WTC11 (cell line): ENCODE results near the gene MYH9. TPM values are rescaled to one million over a fixed set of nuclear protein-coding genes. Genes with fewer than 3 reads are reported as not detected.

Source experiments
- ATAC-seq: fragments of 200-7000 bp; cut with Tn5 transposase; 2 replicates; pipeline ENCODE4 v1.10.0; 2021; ENCODE audit warnings: mild to moderate bottlenecking, moderate library complexity
- CTCF ChIA-PET: fragments of 300-600 bp; sonication (Branson Sonifier 250); formaldehyde crosslinking; loops from one replicate; lab custom pipeline; 2021; ENCODE audit warnings: antibody characterized with exemption; lab: Charles Lee
- POLR2A ChIA-PET: fragments of 350-600 bp; sonication (Branson Sonifier 250); formaldehyde crosslinking; loops from one replicate; lab custom pipeline; 2021; ENCODE audit warnings: antibody characterized with exemption; lab: Charles Lee
- DNase-seq: peaks from one replicate; pipeline ENCODE4 v3.0.0; 2021; ENCODE audit warnings: low spot score
- H3K27ac Mint-ChIP-seq: 2 replicates; pipeline ENCODE4 v1.8.0; 2021; ENCODE audit warnings: mixed read lengths
- H3K27me3 Mint-ChIP-seq: 2 replicates; pipeline ENCODE4 v1.8.0; 2021; ENCODE audit warnings: low read depth, mild to moderate bottlenecking, moderate library complexity, mixed read lengths
- H3K36me3 Mint-ChIP-seq: 2 replicates; pipeline ENCODE4 v1.8.0; 2021; ENCODE audit warnings: mixed read lengths
- H3K4me1 Mint-ChIP-seq: 2 replicates; pipeline ENCODE4 v1.8.0; 2022; ENCODE audit warnings: mixed read lengths
- H3K4me3 Mint-ChIP-seq: 2 replicates; pipeline ENCODE4 v1.8.0; 2021; ENCODE audit warnings: mild to moderate bottlenecking, moderate library complexity, mixed read lengths
- H3K9me3 Mint-ChIP-seq: 2 replicates; pipeline ENCODE4 v1.8.0; 2021; ENCODE audit warnings: mixed read lengths
- CBFB ChIP-seq: sonication (generic); formaldehyde crosslinking; IDR thresholded peaks from 2 replicates; pipeline ENCODE4 v1.8.1; 2022; ENCODE audit warnings: mild to moderate bottlenecking, low read depth, missing genetic modification reagents
- EMX1 ChIP-seq: fragments of 250-450 bp; sonication (Bioruptor Pico); IDR thresholded peaks from 2 replicates; pipeline ENCODE4 v1.8.0; 2021; ENCODE audit warnings: mild to moderate bottlenecking
- JUN ChIP-seq: sonication (generic); formaldehyde crosslinking; IDR thresholded peaks from 2 replicates; pipeline ENCODE4 v1.8.0; 2023; ENCODE audit warnings: mild to moderate bottlenecking, missing genetic modification reagents
- NR1H2 ChIP-seq: sonication (generic); formaldehyde crosslinking; IDR thresholded peaks from 2 replicates; pipeline ENCODE4 v1.9.0; 2021; ENCODE audit warnings: mild to moderate bottlenecking, moderate library complexity, missing genetic modification reagents
- OVOL2 ChIP-seq: fragments of 250-450 bp; sonication (Bioruptor Pico); IDR thresholded peaks from 2 replicates; pipeline ENCODE4 v1.9.0; 2021; ENCODE audit warnings: mild to moderate bottlenecking, borderline replicate concordance
- PRRX2 ChIP-seq: fragments of 250-450 bp; sonication (Bioruptor Pico); IDR thresholded peaks from 2 replicates; pipeline ENCODE4 v1.8.0; 2021; ENCODE audit warnings: mild to moderate bottlenecking
- SP1 ChIP-seq: sonication (generic); formaldehyde crosslinking; conservative IDR thresholded peaks from 2 replicates; pipeline ENCODE4 v1.8.1; 2022; ENCODE audit warnings: missing genetic modification reagents
- TP53 ChIP-seq: sonication (generic); formaldehyde crosslinking; IDR thresholded peaks from 2 replicates; pipeline ENCODE4 v1.8.1; 2023; ENCODE audit warnings: mild to moderate bottlenecking, missing genetic modification reagents
- ZNF232 ChIP-seq: sonication (generic); formaldehyde crosslinking; IDR thresholded peaks from 2 replicates; pipeline ENCODE4 v1.8.0; 2022; ENCODE audit warnings: mild to moderate bottlenecking, missing genetic modification reagents
- ZNF263 ChIP-seq: sonication (generic); formaldehyde crosslinking; IDR thresholded peaks from 2 replicates; pipeline ENCODE4 v1.8.1; 2022; ENCODE audit warnings: low read depth, mild to moderate bottlenecking, moderate library complexity, missing genetic modification reagents
- total RNA-seq: library from RNA; stranded (reverse); gene quantifications from 3 replicates; pipeline ENCODE4 v1.2.3, GENCODE V29; 2021
- TF ChIP-seq, protein P1 (sequence below): sonication (generic); formaldehyde crosslinking; IDR thresholded peaks from 2 replicates; pipeline ENCODE4 v1.8.0; 2022; ENCODE audit warnings: mild to moderate bottlenecking, missing genetic modification reagents
- TF ChIP-seq, protein P2 (sequence below): sonication (generic); formaldehyde crosslinking; IDR thresholded peaks from 2 replicates; pipeline ENCODE4 v1.8.0; 2022; ENCODE audit warnings: mild to moderate bottlenecking, missing genetic modification reagents
- TF ChIP-seq, protein P3 (sequence below): sonication (generic); formaldehyde crosslinking; IDR thresholded peaks from 2 replicates; pipeline ENCODE4 v1.8.1; 2022; ENCODE audit warnings: low read depth, missing genetic modification reagents, borderline replicate concordance
- TF ChIP-seq, protein P4 (sequence below): fragments of 250-450 bp; sonication (Bioruptor Pico); IDR thresholded peaks from 2 replicates; pipeline ENCODE4 v1.9.0; 2021; ENCODE audit warnings: mild to moderate bottlenecking, borderline replicate concordance
- TF ChIP-seq, protein P5 (sequence below): sonication (generic); formaldehyde crosslinking; IDR thresholded peaks from 2 replicates; pipeline ENCODE4 v1.8.0; 2022; ENCODE audit warnings: mild to moderate bottlenecking, missing genetic modification reagents
- TF ChIP-seq, protein P6 (sequence below): fragments of 200-600 bp; IDR thresholded peaks from 2 replicates; pipeline ENCODE4 v1.8.0; 2022; ENCODE audit warnings: antibody characterized with exemption
- TF ChIP-seq, protein P7 (sequence below): fragments of 250-450 bp; sonication (Bioruptor Pico); IDR thresholded peaks from 2 replicates; pipeline ENCODE4 v2.1.2; 2022; ENCODE audit warnings: mild to moderate bottlenecking, moderate library complexity
- TF ChIP-seq, protein P8 (sequence below): sonication (generic); formaldehyde crosslinking; conservative IDR thresholded peaks from 2 replicates; pipeline ENCODE4 v1.8.1; 2022; ENCODE audit warnings: mild to moderate bottlenecking, missing genetic modification reagents
- TF ChIP-seq, protein P9 (sequence below): fragments of 250-450 bp; sonication (Bioruptor Pico); IDR thresholded peaks from 2 replicates; pipeline ENCODE4 v1.9.0; 2021; ENCODE audit warnings: mild to moderate bottlenecking

The MYH9 gene
- total RNA-seq, 1 experiment from 2014 or later, result 277 TPM

DNA sequence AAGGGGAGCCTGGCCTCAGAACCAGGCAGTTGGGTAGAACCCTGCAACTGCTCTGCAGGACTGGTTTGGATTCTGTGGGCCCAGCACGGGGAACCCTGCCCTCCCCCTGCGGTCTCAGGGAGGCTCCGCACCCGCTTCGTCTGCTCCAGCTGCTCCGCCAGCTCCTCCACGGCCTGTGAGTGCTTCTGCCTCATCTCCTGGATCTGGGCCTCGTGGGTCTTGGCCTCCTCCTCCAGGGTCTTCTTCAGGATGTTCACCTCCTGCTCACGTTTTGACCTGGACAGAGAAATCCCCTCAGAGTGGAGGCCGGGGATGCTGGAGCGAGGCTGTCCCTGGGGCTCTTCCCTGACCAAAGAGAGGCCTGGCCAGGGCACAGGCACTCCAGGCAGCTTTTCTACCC lies 93.0 kb downstream of the MYH9 start (continued):
- TF ChIP-seq, protein P1, sequence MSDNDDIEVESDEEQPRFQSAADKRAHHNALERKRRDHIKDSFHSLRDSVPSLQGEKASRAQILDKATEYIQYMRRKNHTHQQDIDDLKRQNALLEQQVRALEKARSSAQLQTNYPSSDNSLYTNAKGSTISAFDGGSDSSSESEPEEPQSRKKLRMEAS (CRISPR knock-in tag), result no peak
- TF ChIP-seq, protein P2, sequence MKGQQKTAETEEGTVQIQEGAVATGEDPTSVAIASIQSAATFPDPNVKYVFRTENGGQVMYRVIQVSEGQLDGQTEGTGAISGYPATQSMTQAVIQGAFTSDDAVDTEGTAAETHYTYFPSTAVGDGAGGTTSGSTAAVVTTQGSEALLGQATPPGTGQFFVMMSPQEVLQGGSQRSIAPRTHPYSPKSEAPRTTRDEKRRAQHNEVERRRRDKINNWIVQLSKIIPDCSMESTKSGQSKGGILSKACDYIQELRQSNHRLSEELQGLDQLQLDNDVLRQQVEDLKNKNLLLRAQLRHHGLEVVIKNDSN (CRISPR knock-in tag), result no peak
- no peak for TF ChIP-seq ZNF263 (CRISPR knock-in tag)
- TF ChIP-seq JUN, result no peak
- TF ChIP-seq, protein P3, sequence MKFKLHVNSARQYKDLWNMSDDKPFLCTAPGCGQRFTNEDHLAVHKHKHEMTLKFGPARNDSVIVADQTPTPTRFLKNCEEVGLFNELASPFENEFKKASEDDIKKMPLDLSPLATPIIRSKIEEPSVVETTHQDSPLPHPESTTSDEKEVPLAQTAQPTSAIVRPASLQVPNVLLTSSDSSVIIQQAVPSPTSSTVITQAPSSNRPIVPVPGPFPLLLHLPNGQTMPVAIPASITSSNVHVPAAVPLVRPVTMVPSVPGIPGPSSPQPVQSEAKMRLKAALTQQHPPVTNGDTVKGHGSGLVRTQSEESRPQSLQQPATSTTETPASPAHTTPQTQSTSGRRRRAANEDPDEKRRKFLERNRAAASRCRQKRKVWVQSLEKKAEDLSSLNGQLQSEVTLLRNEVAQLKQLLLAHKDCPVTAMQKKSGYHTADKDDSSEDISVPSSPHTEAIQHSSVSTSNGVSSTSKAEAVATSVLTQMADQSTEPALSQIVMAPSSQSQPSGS (CRISPR knock-in tag), result no peak
- no peak for TF ChIP-seq PRRX2 (CRISPR knock-in tag)
- TF ChIP-seq, protein P4, sequence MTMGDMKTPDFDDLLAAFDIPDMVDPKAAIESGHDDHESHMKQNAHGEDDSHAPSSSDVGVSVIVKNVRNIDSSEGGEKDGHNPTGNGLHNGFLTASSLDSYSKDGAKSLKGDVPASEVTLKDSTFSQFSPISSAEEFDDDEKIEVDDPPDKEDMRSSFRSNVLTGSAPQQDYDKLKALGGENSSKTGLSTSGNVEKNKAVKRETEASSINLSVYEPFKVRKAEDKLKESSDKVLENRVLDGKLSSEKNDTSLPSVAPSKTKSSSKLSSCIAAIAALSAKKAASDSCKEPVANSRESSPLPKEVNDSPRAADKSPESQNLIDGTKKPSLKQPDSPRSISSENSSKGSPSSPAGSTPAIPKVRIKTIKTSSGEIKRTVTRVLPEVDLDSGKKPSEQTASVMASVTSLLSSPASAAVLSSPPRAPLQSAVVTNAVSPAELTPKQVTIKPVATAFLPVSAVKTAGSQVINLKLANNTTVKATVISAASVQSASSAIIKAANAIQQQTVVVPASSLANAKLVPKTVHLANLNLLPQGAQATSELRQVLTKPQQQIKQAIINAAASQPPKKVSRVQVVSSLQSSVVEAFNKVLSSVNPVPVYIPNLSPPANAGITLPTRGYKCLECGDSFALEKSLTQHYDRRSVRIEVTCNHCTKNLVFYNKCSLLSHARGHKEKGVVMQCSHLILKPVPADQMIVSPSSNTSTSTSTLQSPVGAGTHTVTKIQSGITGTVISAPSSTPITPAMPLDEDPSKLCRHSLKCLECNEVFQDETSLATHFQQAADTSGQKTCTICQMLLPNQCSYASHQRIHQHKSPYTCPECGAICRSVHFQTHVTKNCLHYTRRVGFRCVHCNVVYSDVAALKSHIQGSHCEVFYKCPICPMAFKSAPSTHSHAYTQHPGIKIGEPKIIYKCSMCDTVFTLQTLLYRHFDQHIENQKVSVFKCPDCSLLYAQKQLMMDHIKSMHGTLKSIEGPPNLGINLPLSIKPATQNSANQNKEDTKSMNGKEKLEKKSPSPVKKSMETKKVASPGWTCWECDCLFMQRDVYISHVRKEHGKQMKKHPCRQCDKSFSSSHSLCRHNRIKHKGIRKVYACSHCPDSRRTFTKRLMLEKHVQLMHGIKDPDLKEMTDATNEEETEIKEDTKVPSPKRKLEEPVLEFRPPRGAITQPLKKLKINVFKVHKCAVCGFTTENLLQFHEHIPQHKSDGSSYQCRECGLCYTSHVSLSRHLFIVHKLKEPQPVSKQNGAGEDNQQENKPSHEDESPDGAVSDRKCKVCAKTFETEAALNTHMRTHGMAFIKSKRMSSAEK (CRISPR knock-in tag), result no peak
- TF ChIP-seq OVOL2 (CRISPR knock-in tag), result no peak
- TF ChIP-seq TP53 (CRISPR knock-in tag), result no peak
- TF ChIP-seq SP1 (CRISPR knock-in tag), result no peak

DNA sequence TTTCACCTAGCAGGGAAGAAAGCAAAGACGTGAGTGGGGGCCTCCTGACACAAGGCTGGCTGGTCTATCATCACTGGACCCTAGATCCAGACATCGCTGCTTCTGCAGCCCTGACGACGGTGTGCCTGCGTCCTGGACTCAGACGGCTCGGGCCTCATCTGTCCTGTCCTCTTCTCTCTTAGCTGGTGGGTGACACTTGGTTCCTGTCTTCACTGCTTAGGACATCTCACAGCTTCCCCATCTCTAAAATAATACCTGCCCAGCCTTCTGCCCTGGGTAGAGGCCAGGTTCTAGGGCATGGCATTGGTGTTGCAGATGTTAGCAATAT lies 93.5 kb downstream of the MYH9 start:
- ChIA-PET CTCF (interaction anchor here (1.6 to 1.7 kb wide), 2 partner anchors 8 to 16 kb away, joined by 5 read pairs; no protein-coding TSS in a partner anchor), POLR2A (no interaction called here)
- ATAC-seq (no peak), DNase-seq (no peak)
- Mint-ChIP-seq H3K4me3 (no peak overlapping the region), H3K4me1 (no peaks in the 10 kb centered on the region), H3K27me3 (no peaks in the 10 kb centered on the region), H3K27ac (no peak overlapping the region), H3K36me3 (peaks cover 90% of the 10 kb centered on the region), H3K9me3 (peaks cover 11% of the 10 kb centered on the region)
- no peak for TF ChIP-seq NR1H2 (CRISPR knock-in tag)
- TF ChIP-seq, protein P5, sequence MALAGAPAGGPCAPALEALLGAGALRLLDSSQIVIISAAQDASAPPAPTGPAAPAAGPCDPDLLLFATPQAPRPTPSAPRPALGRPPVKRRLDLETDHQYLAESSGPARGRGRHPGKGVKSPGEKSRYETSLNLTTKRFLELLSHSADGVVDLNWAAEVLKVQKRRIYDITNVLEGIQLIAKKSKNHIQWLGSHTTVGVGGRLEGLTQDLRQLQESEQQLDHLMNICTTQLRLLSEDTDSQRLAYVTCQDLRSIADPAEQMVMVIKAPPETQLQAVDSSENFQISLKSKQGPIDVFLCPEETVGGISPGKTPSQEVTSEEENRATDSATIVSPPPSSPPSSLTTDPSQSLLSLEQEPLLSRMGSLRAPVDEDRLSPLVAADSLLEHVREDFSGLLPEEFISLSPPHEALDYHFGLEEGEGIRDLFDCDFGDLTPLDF (CRISPR knock-in tag), result no peak
- TF ChIP-seq ZNF232 (CRISPR knock-in tag), result no peak

DNA sequence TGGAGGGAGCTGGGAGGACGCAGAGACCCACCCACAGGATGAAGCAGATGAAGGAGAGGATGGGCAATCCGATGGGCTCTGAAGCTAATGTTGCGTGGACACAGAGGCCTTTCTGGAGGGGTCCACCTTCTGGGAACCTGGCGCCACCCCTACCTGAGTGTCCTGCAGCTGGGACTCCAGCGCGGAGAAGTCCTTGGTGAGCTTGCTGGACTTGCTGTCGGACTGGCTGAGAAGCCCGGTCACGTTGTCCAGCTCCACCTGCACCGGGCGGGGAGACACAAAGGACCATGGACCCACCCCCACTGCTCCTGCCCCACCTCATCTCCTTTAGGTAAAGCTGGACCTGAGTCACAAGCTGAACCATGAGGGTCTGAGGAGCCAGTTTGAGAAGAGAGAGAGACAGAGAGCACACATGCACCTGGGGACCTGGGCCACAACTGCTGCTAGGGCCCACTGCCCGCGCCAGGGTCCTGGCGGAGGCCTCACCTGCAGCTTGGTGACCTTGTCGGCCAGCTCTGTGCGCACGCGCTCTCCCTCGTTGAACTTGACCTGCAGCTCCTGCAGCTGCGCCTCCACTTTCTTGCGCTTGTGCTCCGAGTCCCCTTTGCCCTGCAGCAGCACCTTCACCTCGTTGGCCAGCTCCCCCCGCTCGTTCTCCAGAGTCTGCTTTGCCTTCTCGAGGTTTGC lies 94.0 kb downstream of the MYH9 start:
- H3K4me3 Mint-ChIP-seq, result no peak overlapping the region
- POLR2A ChIA-PET, result no interaction called here
- no peak overlapping the region for H3K27ac Mint-ChIP-seq
- no peaks in the 10 kb centered on the region for H3K4me1 Mint-ChIP-seq
- peaks cover 91% of the 10 kb centered on the region for H3K36me3 Mint-ChIP-seq
- TF ChIP-seq, protein P6, sequence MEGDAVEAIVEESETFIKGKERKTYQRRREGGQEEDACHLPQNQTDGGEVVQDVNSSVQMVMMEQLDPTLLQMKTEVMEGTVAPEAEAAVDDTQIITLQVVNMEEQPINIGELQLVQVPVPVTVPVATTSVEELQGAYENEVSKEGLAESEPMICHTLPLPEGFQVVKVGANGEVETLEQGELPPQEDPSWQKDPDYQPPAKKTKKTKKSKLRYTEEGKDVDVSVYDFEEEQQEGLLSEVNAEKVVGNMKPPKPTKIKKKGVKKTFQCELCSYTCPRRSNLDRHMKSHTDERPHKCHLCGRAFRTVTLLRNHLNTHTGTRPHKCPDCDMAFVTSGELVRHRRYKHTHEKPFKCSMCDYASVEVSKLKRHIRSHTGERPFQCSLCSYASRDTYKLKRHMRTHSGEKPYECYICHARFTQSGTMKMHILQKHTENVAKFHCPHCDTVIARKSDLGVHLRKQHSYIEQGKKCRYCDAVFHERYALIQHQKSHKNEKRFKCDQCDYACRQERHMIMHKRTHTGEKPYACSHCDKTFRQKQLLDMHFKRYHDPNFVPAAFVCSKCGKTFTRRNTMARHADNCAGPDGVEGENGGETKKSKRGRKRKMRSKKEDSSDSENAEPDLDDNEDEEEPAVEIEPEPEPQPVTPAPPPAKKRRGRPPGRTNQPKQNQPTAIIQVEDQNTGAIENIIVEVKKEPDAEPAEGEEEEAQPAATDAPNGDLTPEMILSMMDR, result no peak
- no peak for TF ChIP-seq EMX1 (CRISPR knock-in tag)
- TF ChIP-seq, protein P7, sequence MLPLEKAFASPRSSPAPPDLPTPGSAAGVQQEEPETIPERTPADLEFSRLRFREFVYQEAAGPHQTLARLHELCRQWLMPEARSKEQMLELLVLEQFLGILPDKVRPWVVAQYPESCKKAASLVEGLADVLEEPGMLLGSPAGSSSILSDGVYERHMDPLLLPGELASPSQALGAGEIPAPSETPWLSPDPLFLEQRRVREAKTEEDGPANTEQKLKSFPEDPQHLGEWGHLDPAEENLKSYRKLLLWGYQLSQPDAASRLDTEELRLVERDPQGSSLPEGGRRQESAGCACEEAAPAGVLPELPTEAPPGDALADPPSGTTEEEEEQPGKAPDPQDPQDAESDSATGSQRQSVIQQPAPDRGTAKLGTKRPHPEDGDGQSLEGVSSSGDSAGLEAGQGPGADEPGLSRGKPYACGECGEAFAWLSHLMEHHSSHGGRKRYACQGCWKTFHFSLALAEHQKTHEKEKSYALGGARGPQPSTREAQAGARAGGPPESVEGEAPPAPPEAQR, result no peak
- TF ChIP-seq, protein P5 (CRISPR knock-in tag), result no peak
- TF ChIP-seq, protein P8, sequence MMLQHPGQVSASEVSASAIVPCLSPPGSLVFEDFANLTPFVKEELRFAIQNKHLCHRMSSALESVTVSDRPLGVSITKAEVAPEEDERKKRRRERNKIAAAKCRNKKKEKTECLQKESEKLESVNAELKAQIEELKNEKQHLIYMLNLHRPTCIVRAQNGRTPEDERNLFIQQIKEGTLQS (CRISPR knock-in tag), result no peak
- TF ChIP-seq CBFB, result no peak
- no peak for TF ChIP-seq SP1 (CRISPR knock-in tag)
- TF ChIP-seq, protein P9, sequence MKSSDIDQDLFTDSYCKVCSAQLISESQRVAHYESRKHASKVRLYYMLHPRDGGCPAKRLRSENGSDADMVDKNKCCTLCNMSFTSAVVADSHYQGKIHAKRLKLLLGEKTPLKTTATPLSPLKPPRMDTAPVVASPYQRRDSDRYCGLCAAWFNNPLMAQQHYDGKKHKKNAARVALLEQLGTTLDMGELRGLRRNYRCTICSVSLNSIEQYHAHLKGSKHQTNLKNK (CRISPR knock-in tag), result no peak
- ATAC-seq (no peak), DNase-seq (no peak)
- H3K9me3 Mint-ChIP-seq, result peaks cover 11% of the 10 kb centered on the region
- H3K27me3 Mint-ChIP-seq, result no peaks in the 10 kb centered on the region
- CTCF ChIA-PET, result interaction anchor here (1.2 to 1.6 kb wide), 3 partner anchors 16 to 193 kb away, joined by 3 to 5 read pairs (median 5); no protein-coding TSS in a partner anchor
